Brain microvascular endothelial cell (primary cell): ENCODE results near the gene SHC3.

ENCODE experiments used
- DNase-seq: peaks from one replicate; pipeline ENCODE4 v3.0.0-alpha.2; 2020
- H3K27ac ChIP-seq: fragments of 250-450 bp; sonication (Bioruptor Pico); 2 replicates; pipeline ENCODE4 v1.5.1; 2020; ENCODE audit warnings: mild to moderate bottlenecking, moderate library complexity
- H3K27me3 ChIP-seq: fragments of 250-450 bp; sonication (Bioruptor Pico); replicated peaks from 2 replicates; pipeline ENCODE4 v1.5.1; 2020; ENCODE audit warnings: mild to moderate bottlenecking
- H3K36me3 ChIP-seq: fragments of 250-450 bp; sonication (Bioruptor Pico); replicated peaks from 2 replicates; pipeline ENCODE4 v1.5.1; 2020; ENCODE audit warnings: mild to moderate bottlenecking
- H3K4me3 ChIP-seq: 2 replicates; pipeline ENCODE4 v1.5.1; 2011; ENCODE audit warnings: low read depth, mild to moderate bottlenecking, control low read depth, low read length, moderate library complexity
- in situ Hi-C: cut with HindIII; loops from 2 replicates; pipeline ENCODE4 v1.10.0; 2017; ENCODE audit warnings: low sequenced_read_pairs, low pct_ligation_motif_present
- TF ChIP-seq, protein P1 (sequence below): IDR thresholded peaks from 2 replicates; pipeline ENCODE4 v1.5.1; 2011; ENCODE audit warnings: low read depth, mild to moderate bottlenecking, moderate library complexity, low read length, control low read depth, inconsistent platforms; ENCODE audit errors: missing control alignments

Gene SHC3

DNA sequence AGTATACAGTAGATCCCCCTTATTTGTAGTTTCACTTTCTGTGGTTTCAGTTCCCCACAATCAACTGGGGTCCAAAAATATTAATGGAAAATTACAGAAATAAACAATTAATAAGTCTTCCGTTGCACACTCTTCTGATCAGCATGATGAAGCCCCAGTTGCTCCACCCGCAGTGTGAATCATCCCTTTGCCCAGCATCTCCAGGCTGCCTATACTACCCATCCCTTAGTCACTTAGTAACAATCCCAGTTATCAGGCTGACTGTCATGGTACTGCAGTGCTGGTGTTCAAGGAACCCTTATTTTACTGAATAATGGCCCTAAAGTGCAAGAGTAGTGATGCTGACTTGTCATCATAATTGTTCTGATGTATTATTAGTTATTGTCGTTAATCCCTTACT is 28.9 kb downstream of the SHC3 start:
- Histone ChIP-seq H3K36me3 (no peaks in the 10 kb centered on the region), H3K27ac (no peak overlapping the region), H3K27me3 (no peaks in the 10 kb centered on the region), H3K4me3 (no peak overlapping the region)
- in situ Hi-C loops, result no loop called here
- TF ChIP-seq, protein P1, sequence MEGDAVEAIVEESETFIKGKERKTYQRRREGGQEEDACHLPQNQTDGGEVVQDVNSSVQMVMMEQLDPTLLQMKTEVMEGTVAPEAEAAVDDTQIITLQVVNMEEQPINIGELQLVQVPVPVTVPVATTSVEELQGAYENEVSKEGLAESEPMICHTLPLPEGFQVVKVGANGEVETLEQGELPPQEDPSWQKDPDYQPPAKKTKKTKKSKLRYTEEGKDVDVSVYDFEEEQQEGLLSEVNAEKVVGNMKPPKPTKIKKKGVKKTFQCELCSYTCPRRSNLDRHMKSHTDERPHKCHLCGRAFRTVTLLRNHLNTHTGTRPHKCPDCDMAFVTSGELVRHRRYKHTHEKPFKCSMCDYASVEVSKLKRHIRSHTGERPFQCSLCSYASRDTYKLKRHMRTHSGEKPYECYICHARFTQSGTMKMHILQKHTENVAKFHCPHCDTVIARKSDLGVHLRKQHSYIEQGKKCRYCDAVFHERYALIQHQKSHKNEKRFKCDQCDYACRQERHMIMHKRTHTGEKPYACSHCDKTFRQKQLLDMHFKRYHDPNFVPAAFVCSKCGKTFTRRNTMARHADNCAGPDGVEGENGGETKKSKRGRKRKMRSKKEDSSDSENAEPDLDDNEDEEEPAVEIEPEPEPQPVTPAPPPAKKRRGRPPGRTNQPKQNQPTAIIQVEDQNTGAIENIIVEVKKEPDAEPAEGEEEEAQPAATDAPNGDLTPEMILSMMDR, result no peak
- DNase-seq, result peak; percentile 76

DNA sequence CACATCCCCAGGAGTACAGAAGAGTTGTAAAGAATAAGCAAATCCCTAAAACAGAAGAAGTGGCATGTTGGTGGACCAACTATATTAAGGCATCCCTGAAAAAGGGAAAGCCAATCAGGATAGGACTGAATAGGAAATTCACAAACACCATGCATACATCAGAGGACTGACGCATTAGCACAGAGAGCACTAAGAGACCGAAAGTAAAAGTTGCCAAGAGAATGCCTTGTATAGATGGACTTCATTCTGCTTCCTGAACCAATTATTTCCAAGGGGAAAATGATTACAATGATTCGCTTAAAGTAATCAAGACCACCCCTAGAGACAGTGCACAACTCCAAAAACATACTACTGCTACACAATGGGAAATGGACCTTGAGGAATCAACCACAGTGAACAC is 33.5 kb downstream of the SHC3 start:
- Histone ChIP-seq H3K36me3 (no peaks in the 10 kb centered on the region), H3K4me3 (no peak overlapping the region), H3K27me3 (no peaks in the 10 kb centered on the region), H3K27ac (no peak overlapping the region)
- TF ChIP-seq, protein P1, result no peak
- in situ Hi-C loops, result no loop called here
- DNase-seq, result no peak

DNA sequence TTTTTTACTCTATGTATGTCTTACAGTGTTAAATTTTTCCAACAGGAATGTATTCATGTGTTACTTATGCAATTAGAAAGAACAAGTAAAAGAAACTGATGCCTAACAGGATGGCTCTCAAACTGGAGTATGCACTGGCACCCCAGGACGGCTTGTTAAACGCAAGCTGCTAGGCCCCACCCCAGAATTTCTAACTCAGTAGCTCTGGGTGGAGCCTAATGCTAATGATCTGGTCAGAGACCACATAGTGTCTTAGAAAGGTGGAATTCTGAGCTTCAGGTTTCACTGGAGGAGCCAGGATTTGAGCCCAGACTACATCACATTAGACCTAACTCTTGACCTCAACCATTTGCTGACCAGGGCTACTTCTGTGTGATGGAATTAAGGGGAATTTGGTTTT is 34.4 kb downstream of the SHC3 start:
- H3K4me3 ChIP-seq, result no peak overlapping the region
- TF ChIP-seq, protein P1, result no peak
- H3K27me3 ChIP-seq, result no peaks in the 10 kb centered on the region
- no peak overlapping the region for H3K27ac ChIP-seq
- no peak for DNase-seq
- no peaks in the 10 kb centered on the region for H3K36me3 ChIP-seq
- in situ Hi-C loops, result no loop called here

DNA sequence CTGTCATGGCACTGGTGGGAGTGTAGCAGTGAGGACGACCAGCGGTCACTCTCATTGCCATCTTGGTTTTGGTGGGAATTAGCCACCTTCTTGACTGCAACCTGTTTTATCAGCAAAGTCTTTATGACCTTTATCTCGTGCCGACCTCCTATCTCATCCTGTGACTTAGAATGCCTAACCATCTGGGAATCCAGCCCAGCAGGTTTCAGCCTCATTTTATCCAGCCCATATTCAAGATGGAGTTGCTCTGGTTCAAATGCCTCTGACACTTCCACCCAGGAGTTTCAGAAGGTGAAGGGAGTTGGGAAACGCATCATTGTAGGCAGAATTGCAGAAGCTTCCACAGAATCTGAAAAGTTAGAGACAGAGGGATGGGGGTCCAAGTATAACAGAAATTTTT is 35.4 kb downstream of the SHC3 start:
- TF ChIP-seq, protein P1, result no peak
- in situ Hi-C loops, result no loop called here
- no peak overlapping the region for H3K4me3 ChIP-seq
- H3K27ac ChIP-seq, result no peak overlapping the region
- DNase-seq, result no peak
- H3K36me3 ChIP-seq, result no peaks in the 10 kb centered on the region
- no peaks in the 10 kb centered on the region for H3K27me3 ChIP-seq

DNA sequence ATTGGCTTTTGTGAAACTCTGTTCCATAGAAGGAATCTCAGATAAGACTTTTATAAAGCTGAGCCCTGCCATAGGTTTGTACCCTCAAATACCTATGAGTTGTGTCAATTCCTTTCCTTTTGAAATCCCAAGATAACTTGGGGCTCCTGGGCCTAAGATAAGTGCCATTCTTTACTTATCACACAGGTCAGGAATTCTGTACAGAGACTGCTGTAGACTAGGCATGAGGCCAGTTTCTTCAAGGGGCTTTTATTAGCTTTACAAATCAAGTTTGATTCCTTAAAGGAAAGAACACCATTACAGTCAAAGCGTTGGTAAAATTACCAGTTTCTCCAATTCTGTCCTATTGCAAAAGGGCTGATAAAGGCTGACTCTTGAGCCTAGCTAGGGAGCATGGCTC is 39.2 kb downstream of the SHC3 start:
- Histone ChIP-seq H3K27me3 (no peaks in the 10 kb centered on the region), H3K4me3 (no peak overlapping the region), H3K36me3 (no peaks in the 10 kb centered on the region), H3K27ac (peak overlapping the region; percentile 89)
- DNase-seq, result peak; percentile 74
- TF ChIP-seq, protein P1, result no peak
- in situ Hi-C loops, result no loop called here
